GM23338 (cell line): ENCODE measurements around the gene TMEM132D. TPM values are rescaled to one million over a fixed set of nuclear protein-coding genes. Genes with fewer than 3 reads are reported as not detected.

Experiments used
- ATAC-seq: fragments of 200-7000 bp; cut with Tn5 transposase; 3 replicates; pipeline ENCODE4 v1.9.1; 2020
- DNase-seq: peaks from one replicate; pipeline ENCODE4 v3.0.0-alpha.2; 2015; ENCODE audit warnings: low spot score
- H2AFZ ChIP-seq: fragments of 200-600 bp; sonication (generic); 2 replicates; pipeline ENCODE4 v1.8.0; 2016; ENCODE audit warnings: antibody characterized with exemption, mild to moderate bottlenecking, moderate library complexity
- H3F3A ChIP-seq: fragments of 200-600 bp; sonication (generic); replicated peaks from 2 replicates; pipeline ENCODE4 v1.8.0; 2017; ENCODE audit warnings: antibody characterized with exemption, mixed run types, low read depth
- H3K27ac ChIP-seq: fragments of 200-600 bp; sonication (generic); 2 replicates; pipeline ENCODE4 v1.6.1; 2016; ENCODE audit warnings: low read depth
- H3K27me3 ChIP-seq: fragments of 200-600 bp; sonication (generic); 2 replicates; pipeline ENCODE4 v1.8.0; 2016; ENCODE audit warnings: mild to moderate bottlenecking, mixed run types, moderate library complexity; ENCODE audit not compliant: insufficient read depth
- H3K36me3 ChIP-seq: fragments of 200-600 bp; sonication (generic); 2 replicates; pipeline ENCODE4 v1.8.0; 2016; ENCODE audit warnings: mild to moderate bottlenecking; ENCODE audit not compliant: insufficient read depth
- H3K4me1 ChIP-seq: fragments of 200-600 bp; sonication (generic); 2 replicates; pipeline ENCODE4 v1.8.0; 2016; ENCODE audit warnings: mild to moderate bottlenecking, moderate library complexity; ENCODE audit not compliant: insufficient read depth
- H3K4me2 ChIP-seq: fragments of 200-600 bp; sonication (generic); 2 replicates; pipeline ENCODE4 v1.7.1; 2017; ENCODE audit warnings: mixed run types
- H3K4me3 ChIP-seq: fragments of 200-600 bp; sonication (generic); 2 replicates; pipeline ENCODE4 v1.6.1; 2016; ENCODE audit warnings: mixed run types
- H3K79me2 ChIP-seq: fragments of 200-600 bp; sonication (generic); replicated peaks from 2 replicates; pipeline ENCODE4 v1.8.0; 2017; ENCODE audit warnings: mild to moderate bottlenecking; ENCODE audit not compliant: insufficient read depth
- H3K9me2 ChIP-seq: fragments of 200-600 bp; sonication (generic); 2 replicates; pipeline ENCODE4 v1.8.0; 2017; ENCODE audit not compliant: insufficient read depth
- H4K20me1 ChIP-seq: fragments of 200-600 bp; sonication (generic); replicated peaks from 2 replicates; pipeline ENCODE4 v1.8.0; 2017; ENCODE audit warnings: mild to moderate bottlenecking; ENCODE audit not compliant: insufficient read depth
- H3K27ac Mint-ChIP-seq: 2 replicates; pipeline ENCODE4 v1.8.0; 2020; ENCODE audit warnings: inconsistent platforms, mild to moderate bottlenecking, moderate library complexity, mixed read lengths
- H3K27me3 Mint-ChIP-seq: 3 replicates; pipeline ENCODE4 v1.8.0; 2022; ENCODE audit warnings: low read depth, mild to moderate bottlenecking, moderate library complexity, mixed read lengths, inconsistent platforms; ENCODE audit not compliant: insufficient read depth, poor library complexity
- H3K36me3 Mint-ChIP-seq: 3 replicates; pipeline ENCODE4 v1.8.0; 2021; ENCODE audit warnings: low read depth, mild to moderate bottlenecking, inconsistent platforms, moderate library complexity, mixed read lengths
- H3K4me1 Mint-ChIP-seq: 3 replicates; pipeline ENCODE4 v1.8.0; 2020; ENCODE audit warnings: mild to moderate bottlenecking, inconsistent platforms, mixed read lengths
- H3K4me3 Mint-ChIP-seq: 3 replicates; pipeline ENCODE4 v1.8.0; 2021; ENCODE audit warnings: moderate library complexity, mild to moderate bottlenecking, inconsistent platforms, mixed read lengths
- H3K9me3 Mint-ChIP-seq: 3 replicates; pipeline ENCODE4 v1.8.0; 2020; ENCODE audit warnings: moderate library complexity, mild to moderate bottlenecking, inconsistent platforms, mixed read lengths
- CTCF ChIP-seq, 2 experiments: fragments of 200-600 bp in 1 of 2; sonication (generic) in 1 of 2; conservative IDR thresholded peaks; 2 replicates each; pipeline versions ENCODE4 v1.5.1 to v1.6.1; 2016 to 2017; ENCODE audit warnings: antibody characterized with exemption in 2 of 2, low read depth in 2 of 2, mild to moderate bottlenecking in 2 of 2, moderate library complexity in 1 of 2
- ETS1 ChIP-seq: IDR thresholded peaks from 2 replicates; pipeline ENCODE4 v1.6.1; 2016; ENCODE audit warnings: antibody characterized with exemption
- EZH2phosphoT487 ChIP-seq: fragments of 200-600 bp; sonication (generic); IDR thresholded peaks from one replicate; pipeline ENCODE4 v1.8.1; 2018; ENCODE audit warnings: antibody characterized with exemption; ENCODE audit not compliant: unreplicated experiment
- NANOG ChIP-seq: IDR thresholded peaks from 2 replicates; pipeline ENCODE4 v1.6.1; 2016; ENCODE audit warnings: antibody characterized with exemption, borderline replicate concordance
- POLR2AphosphoS5 ChIP-seq: IDR thresholded peaks from 2 replicates; pipeline ENCODE4 v1.6.1; 2016; ENCODE audit warnings: antibody characterized with exemption, low read depth
- REST ChIP-seq: IDR thresholded peaks from one replicate; pipeline ENCODE4 v1.6.1; 2018; ENCODE audit warnings: antibody characterized with exemption; ENCODE audit not compliant: unreplicated experiment
- STAT1 ChIP-seq: IDR thresholded peaks from one replicate; pipeline ENCODE4 v1.6.1; 2016; ENCODE audit warnings: antibody characterized with exemption; ENCODE audit not compliant: unreplicated experiment
- ZNF114 ChIP-seq: fragments of 250-450 bp; sonication (Bioruptor Pico); IDR thresholded peaks from 2 replicates; pipeline ENCODE4 v1.5.0; 2020; ENCODE audit warnings: mild to moderate bottlenecking, moderate library complexity
- ZNF331 ChIP-seq: fragments of 250-450 bp; sonication (Bioruptor Pico); IDR thresholded peaks from 2 replicates; pipeline ENCODE4 v1.5.0; 2020; ENCODE audit warnings: low read depth, mild to moderate bottlenecking, moderate library complexity
- ZNF462 ChIP-seq: fragments of 250-450 bp; sonication (Bioruptor Pico); IDR thresholded peaks from 2 replicates; pipeline ENCODE4 v1.5.0; 2020; ENCODE audit warnings: mild to moderate bottlenecking, moderate library complexity
- polyA plus RNA-seq: library from polyadenylated mRNA; unstranded; fragments of >200 nt; fragmentation: Nextera tagmentation; extraction: Ambion mirVana; gene quantifications from 2 replicates; pipeline ENCODE4 v1.2.1, GENCODE V29; 2016
- total RNA-seq: library from RNA; depleted of rRNA; stranded (reverse); fragments of >200 nt; shearing (Covaris generic); gene quantifications from 2 replicates; pipeline ENCODE4 v1.2.3, GENCODE V29; 2014

TMEM132D gene
- total and polyA plus RNA-seq, 2 experiments from 2014 or later, result 0.44 to 5.3 TPM

- TF ChIP-seq CTCF (conservative IDR thresholded peaks at IDR 0.05; ENCODE audit: low read depth in 2 of 2) (no peak), ZNF114 (CRISPR knock-in tag) (no peak), EZH2phosphoT487 (no peak)
These were observed 141.4 kb downstream of the TMEM132D start (continued) for GRCh38 chr12:129762436-129762835.

- no peaks in the 10 kb centered on the region for H3K27me3 Mint-ChIP-seq
- no peak overlapping the region for H3K27ac Mint-ChIP-seq
- H3K4me1 Mint-ChIP-seq, result no peaks in the 10 kb centered on the region
- no peaks in the 10 kb centered on the region for H3K79me2 ChIP-seq
- H3K4me3 Mint-ChIP-seq, result no peak overlapping the region
- no peak overlapping the region for H3K4me2 ChIP-seq
- no peak for ATAC-seq
- no peak overlapping the region for H2AFZ ChIP-seq
- no peaks in the 10 kb centered on the region for H3K27me3 ChIP-seq
- peaks cover 83% of the 10 kb centered on the region; the same call in 2 of the 3 replicates for H3K9me3 Mint-ChIP-seq
- no peaks in the 10 kb centered on the region for H4K20me1 ChIP-seq
- no peak overlapping the region for H3K4me3 ChIP-seq
- H3K4me1 ChIP-seq, result no peaks in the 10 kb centered on the region
- DNase-seq, result no peak
- H3K9me2 ChIP-seq, result no peaks in the 10 kb centered on the region
- peaks cover 58% of the 10 kb centered on the region for H3K36me3 Mint-ChIP-seq
- TF ChIP-seq REST, result no peak
- TF ChIP-seq ZNF462 (CRISPR knock-in tag), result no peak
- no peak for TF ChIP-seq ETS1
- TF ChIP-seq POLR2AphosphoS5, result no peak
- no peak for TF ChIP-seq STAT1
- no peak for TF ChIP-seq ZNF331
- no peak for TF ChIP-seq CTCF (conservative IDR thresholded peaks at IDR 0.05; ENCODE audit: low read depth in 2 of 2)
- no peak for TF ChIP-seq NANOG
- no peaks in the 10 kb centered on the region for H3F3A ChIP-seq
- no peaks in the 10 kb centered on the region for H3K36me3 ChIP-seq
- H3K27ac ChIP-seq, result no peak overlapping the region
These were observed 150.2 kb downstream of the TMEM132D start for GRCh38 chr12:129753586-129753985.
